Measurements from ENCODE around the gene AGXT2. TPM values are rescaled to one million over a fixed set of nuclear protein-coding genes. Genes with fewer than 3 reads are reported as not detected.
"Not testable (repeated sequence)": the region's sequence is repeated elsewhere in the genome, so short reads cannot be mapped to it uniquely, and the experiment has no call there.

The AGXT2 gene
- total RNA-seq, 1 experiment from 2014 or later = not detected

DNA sequence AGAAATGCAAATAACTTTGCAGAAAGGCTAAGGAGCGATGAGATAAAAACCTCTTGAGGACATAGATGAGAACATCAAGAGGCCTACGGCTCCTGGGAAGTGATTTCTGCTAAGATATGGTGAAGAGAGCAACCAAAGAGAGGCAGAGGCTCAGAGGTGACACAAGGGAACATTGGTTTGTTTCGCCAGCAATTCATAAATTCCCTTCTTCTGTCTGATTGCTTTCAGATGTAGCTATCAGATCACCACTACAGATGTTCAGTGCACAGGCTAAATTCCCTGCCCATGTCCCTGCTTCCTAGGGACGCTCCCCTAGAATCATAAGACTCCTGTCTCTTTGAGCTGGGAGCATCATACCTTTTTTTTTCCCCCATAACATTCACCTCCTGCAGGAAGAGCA, 11.2 kb downstream of the AGXT2 start:
- H2BK12ac ChIP-seq (ENCODE audit: insufficient read length, low read depth, low read length) = no peak overlapping the region
- H3K27me3 Mint-ChIP-seq (ENCODE audit: low read depth) = no peaks in the 10 kb centered on the region; the same call in 1 of the 2 replicates
- H3K23ac ChIP-seq (ENCODE audit: insufficient read length, low read depth, low read length) = no peak overlapping the region
- no peaks in the 10 kb centered on the region for H3K79me2 ChIP-seq (ENCODE audit: insufficient read depth, low read length)
- no peak overlapping the region for H4K8ac ChIP-seq (replicated peaks; ENCODE audit: insufficient read length, low read depth, low read length)
- H3K14ac ChIP-seq (ENCODE audit: insufficient read depth, low read length) = no peak overlapping the region
- H3K4me1 Mint-ChIP-seq = peaks cover 11 to 12% of the 10 kb centered on the region in 2 experiments
- no peak overlapping the region for H2AK5ac ChIP-seq (ENCODE audit: insufficient read length, low read length)
- no peak overlapping the region for H3T11ph ChIP-seq (ENCODE audit: low read length)
- no peak overlapping the region for H2BK120ac ChIP-seq (ENCODE audit: low read depth, low read length, poor library complexity, severe bottlenecking)
- H2AFZ ChIP-seq (ENCODE audit: low read length) = no peak overlapping the region
- H2BK15ac ChIP-seq (ENCODE audit: low read depth, low read length) = no peak overlapping the region
- no peaks in the 10 kb centered on the region for H3K27me3 ChIP-seq (ENCODE audit: insufficient read depth, low read length)
- H3K4me3 Mint-ChIP-seq = no peak overlapping the region
- WGBS (ENCODE audit: extremely low coverage, insufficient read length, low lambda C conversion rate) = no CpG with 5 or more reads among the region's 4 CpGs
- H4K91ac ChIP-seq (ENCODE audit: insufficient read length, low read depth, low read length) = no peak overlapping the region
- H3K9me3 Mint-ChIP-seq = no peaks in the 10 kb centered on the region
- no peak overlapping the region for H3K56ac ChIP-seq (ENCODE audit: insufficient read length, low read depth, low read length)
- no peak overlapping the region for H3K4me2 ChIP-seq (ENCODE audit: insufficient read depth, insufficient read length, low read length)
- H3K36me3 Mint-ChIP-seq (ENCODE audit: insufficient read depth in 1 of 3, low read depth in 3 of 3) = no peaks in the 10 kb centered on the region
- TF ChIP-seq, protein P1, sequence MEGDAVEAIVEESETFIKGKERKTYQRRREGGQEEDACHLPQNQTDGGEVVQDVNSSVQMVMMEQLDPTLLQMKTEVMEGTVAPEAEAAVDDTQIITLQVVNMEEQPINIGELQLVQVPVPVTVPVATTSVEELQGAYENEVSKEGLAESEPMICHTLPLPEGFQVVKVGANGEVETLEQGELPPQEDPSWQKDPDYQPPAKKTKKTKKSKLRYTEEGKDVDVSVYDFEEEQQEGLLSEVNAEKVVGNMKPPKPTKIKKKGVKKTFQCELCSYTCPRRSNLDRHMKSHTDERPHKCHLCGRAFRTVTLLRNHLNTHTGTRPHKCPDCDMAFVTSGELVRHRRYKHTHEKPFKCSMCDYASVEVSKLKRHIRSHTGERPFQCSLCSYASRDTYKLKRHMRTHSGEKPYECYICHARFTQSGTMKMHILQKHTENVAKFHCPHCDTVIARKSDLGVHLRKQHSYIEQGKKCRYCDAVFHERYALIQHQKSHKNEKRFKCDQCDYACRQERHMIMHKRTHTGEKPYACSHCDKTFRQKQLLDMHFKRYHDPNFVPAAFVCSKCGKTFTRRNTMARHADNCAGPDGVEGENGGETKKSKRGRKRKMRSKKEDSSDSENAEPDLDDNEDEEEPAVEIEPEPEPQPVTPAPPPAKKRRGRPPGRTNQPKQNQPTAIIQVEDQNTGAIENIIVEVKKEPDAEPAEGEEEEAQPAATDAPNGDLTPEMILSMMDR (conservative IDR thresholded peaks at IDR 0.05) = no peak
- H2BK5ac ChIP-seq (ENCODE audit: insufficient read length, low read length) = no peak overlapping the region
- H3K9me3 ChIP-seq (ENCODE audit: control insufficient read depth, low read depth, low read length) = no peaks in the 10 kb centered on the region
- H2BK20ac ChIP-seq (ENCODE audit: low read depth, low read length, poor library complexity, severe bottlenecking) = no peak overlapping the region
- no peak overlapping the region for H3K18ac ChIP-seq (ENCODE audit: insufficient read length, low read depth, low read length)
- H3K27ac ChIP-seq (ENCODE audit: insufficient read length, low read depth, low read length) = no peak overlapping the region
- no peaks in the 10 kb centered on the region for H4K20me1 ChIP-seq (ENCODE audit: control insufficient read depth, insufficient read depth, insufficient read length)
- peaks cover 3% of the 10 kb centered on the region; the same call in 1 of the 2 replicates for H3K4me1 ChIP-seq (ENCODE audit: insufficient read depth, low read length)
- H3K4ac ChIP-seq (ENCODE audit: low read depth, low read length) = no peak overlapping the region
- DNase-seq = no peak
- H3K23me2 ChIP-seq (ENCODE audit: insufficient read length, low read depth, low read length, poor library complexity, severe bottlenecking) = no peaks in the 10 kb centered on the region
- no peaks in the 10 kb centered on the region for H3K79me1 ChIP-seq (ENCODE audit: insufficient read depth, low read depth, low read length, poor library complexity, severe bottlenecking)
- peak overlapping the region in 1 of 3 experiments; percentile 73; a peak in 1 of 7 replicates for H3K27ac Mint-ChIP-seq
- H4K5ac ChIP-seq (ENCODE audit: insufficient read length, low read depth, low read length) = no peak overlapping the region
- no peak overlapping the region for H3K9ac ChIP-seq (ENCODE audit: extremely low read depth, insufficient read length, low read length)

DNA sequence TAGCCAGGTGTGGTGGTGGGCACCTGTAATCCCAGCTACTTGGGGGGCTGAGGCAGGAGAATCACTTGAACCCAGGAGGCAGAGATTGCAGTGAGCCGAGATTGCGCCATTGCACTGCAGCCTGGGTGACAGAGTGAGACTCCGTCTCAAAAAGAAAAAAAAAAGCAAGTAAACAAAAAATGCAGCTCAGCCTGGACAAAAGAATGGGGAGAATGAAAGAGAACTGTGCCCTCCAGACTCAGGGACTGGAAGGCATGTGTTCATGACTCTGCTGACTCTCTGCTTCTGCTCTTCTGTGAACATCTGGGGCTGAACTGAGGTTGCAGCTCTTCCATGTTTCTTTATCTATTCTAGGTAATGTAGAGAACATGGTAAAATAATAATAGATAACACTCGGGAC, 11.8 kb downstream of the AGXT2 start:
- not testable (repeated sequence) for H3K79me2 ChIP-seq (ENCODE audit: insufficient read depth, low read length)

More for the DNA sequence above, 11.8 kb downstream of the AGXT2 start:
- not testable (repeated sequence) for H3K56ac ChIP-seq (ENCODE audit: insufficient read length, low read depth, low read length); H3T11ph ChIP-seq (ENCODE audit: low read length); DNase-seq; H2AFZ ChIP-seq (ENCODE audit: low read length); H3K23ac ChIP-seq (ENCODE audit: insufficient read length, low read depth, low read length); H3K9me3 Mint-ChIP-seq; H2BK120ac ChIP-seq (ENCODE audit: low read depth, low read length, poor library complexity, severe bottlenecking); H3K27ac ChIP-seq (ENCODE audit: insufficient read length, low read depth, low read length); H3K14ac ChIP-seq (ENCODE audit: insufficient read depth, low read length); H3K18ac ChIP-seq (ENCODE audit: insufficient read length, low read depth, low read length); H3K79me1 ChIP-seq (ENCODE audit: insufficient read depth, low read depth, low read length, poor library complexity, severe bottlenecking); H3K23me2 ChIP-seq (ENCODE audit: insufficient read length, low read depth, low read length, poor library complexity, severe bottlenecking); H2BK12ac ChIP-seq (ENCODE audit: insufficient read length, low read depth, low read length); H3K4ac ChIP-seq (ENCODE audit: low read depth, low read length); H2BK5ac ChIP-seq (ENCODE audit: insufficient read length, low read length); H3K4me3 Mint-ChIP-seq; H2BK20ac ChIP-seq (ENCODE audit: low read depth, low read length, poor library complexity, severe bottlenecking); H3K4me1 ChIP-seq (ENCODE audit: insufficient read depth, low read length); H3K9ac ChIP-seq (ENCODE audit: extremely low read depth, insufficient read length, low read length); H3K27me3 ChIP-seq (ENCODE audit: insufficient read depth, low read length); H3K27ac Mint-ChIP-seq; H3K9me3 ChIP-seq (ENCODE audit: control insufficient read depth, low read depth, low read length); H4K20me1 ChIP-seq (ENCODE audit: control insufficient read depth, insufficient read depth, insufficient read length); H2BK15ac ChIP-seq (ENCODE audit: low read depth, low read length); H3K4me2 ChIP-seq (ENCODE audit: insufficient read depth, insufficient read length, low read length); H4K8ac ChIP-seq (replicated peaks; ENCODE audit: insufficient read length, low read depth, low read length); H2AK5ac ChIP-seq (ENCODE audit: insufficient read length, low read length); H4K5ac ChIP-seq (ENCODE audit: insufficient read length, low read depth, low read length); H3K36me3 Mint-ChIP-seq (ENCODE audit: insufficient read depth in 1 of 3, low read depth in 3 of 3); H4K91ac ChIP-seq (ENCODE audit: insufficient read length, low read depth, low read length); H3K27me3 Mint-ChIP-seq (ENCODE audit: low read depth)
- H3K4me1 Mint-ChIP-seq = peaks cover 13 to 17% of the 10 kb centered on the region in 2 experiments
- WGBS (ENCODE audit: extremely low coverage, insufficient read length, low lambda C conversion rate) = no CpG with 5 or more reads among the region's 4 CpGs

Measured in H9 (cell line).